Activated CD8-positive, alpha-beta T cell treated with anti-CD3 and anti-CD28 coated beads, Interleukin-2, amount 10 ng/mL, durations not matched to agents 7 days and 5 days (primary cell): Measurements from ENCODE around the gene HNRNPUL2. TPM values are rescaled to one million over a fixed set of nuclear protein-coding genes. Genes with fewer than 3 reads are reported as not detected.

ENCODE experiments used
- ATAC-seq: fragments of 150-1000 bp; cut with Tn5 transposase; one replicate; pipeline ENCODE4 v1.10.0; 2021; ENCODE audit warnings: moderate library complexity
- CTCF ChIA-PET: fragments of 350-600 bp; sonication (Branson Sonifier 250); formaldehyde crosslinking; loops from one replicate; lab custom pipeline; 2021; ENCODE audit warnings: antibody characterized with exemption; lab: Charles Lee
- POLR2A ChIA-PET: fragments of 350-600 bp; sonication (Branson Sonifier 250); formaldehyde crosslinking; loops from one replicate; lab custom pipeline; 2021; ENCODE audit warnings: antibody characterized with exemption; lab: Charles Lee
- DNase-seq: peaks from one replicate; pipeline ENCODE4 v3.0.0-alpha.2; 2020
- H3K27ac Mint-ChIP-seq: one replicate; pipeline ENCODE4 v1.8.0; 2021; ENCODE audit warnings: mild to moderate bottlenecking, mixed read lengths
- H3K27me3 Mint-ChIP-seq: one replicate; pipeline ENCODE4 v1.8.0; 2021; ENCODE audit warnings: low read depth, mixed read lengths
- H3K36me3 Mint-ChIP-seq: one replicate; pipeline ENCODE4 v1.8.0; 2021; ENCODE audit warnings: low read depth, mixed read lengths
- H3K4me1 Mint-ChIP-seq: one replicate; pipeline ENCODE4 v1.8.0; 2021; ENCODE audit warnings: low read depth, mixed read lengths
- H3K4me3 Mint-ChIP-seq: one replicate; pipeline ENCODE4 v1.8.0; 2021; ENCODE audit warnings: mild to moderate bottlenecking, mixed read lengths
- H3K9me3 Mint-ChIP-seq: one replicate; pipeline ENCODE4 v1.8.0; 2022; ENCODE audit warnings: mixed read lengths; ENCODE audit not compliant: insufficient read depth
- total RNA-seq, 2 experiments: library from RNA; stranded (reverse); gene quantifications; one replicate each; pipeline ENCODE4 v1.2.3, GENCODE V29; 2021

HNRNPUL2 gene
- total RNA-seq, 2 experiments from 2014 or later = 65.4 to 67.0 TPM

GRCh38 chr11:62671236-62671607 is 56.0 kb downstream of the HNRNPUL2 start:
- H3K36me3 Mint-ChIP-seq = peaks cover 61% of the 10 kb centered on the region
- H3K9me3 Mint-ChIP-seq = no peaks in the 10 kb centered on the region
- ATAC-seq = peak; percentile 20
- peaks cover 66% of the 10 kb centered on the region for H3K4me1 Mint-ChIP-seq
- no peak for DNase-seq
- H3K27me3 Mint-ChIP-seq = no peaks in the 10 kb centered on the region
- POLR2A ChIA-PET = interaction anchor here (0.6 to 6.0 kb wide), 27 partner anchors 8 to 211 kb away, joined by 3 to 39 read pairs (median 6); partner anchors contain the start of genes BSCL2, EML3, HNRNPUL2 and INTS5
- peak overlapping the region; percentile 99 for H3K27ac Mint-ChIP-seq
- peak overlapping the region; percentile 99 for H3K4me3 Mint-ChIP-seq
- CTCF ChIA-PET = interaction anchor here (0.9 to 3.5 kb wide), 9 partner anchors 9 to 115 kb away, joined by 3 to 13 read pairs (median 8); partner anchors contain the start of genes EML3, LRRN4CL, TAF6L and TUT1

- DNase-seq (no peak), ATAC-seq (no peak)
- peaks cover 63% of the 10 kb centered on the region for H3K4me1 Mint-ChIP-seq
- ChIA-PET POLR2A (interaction anchor here (1.0 to 6.0 kb wide), 7 partner anchors 17 to 171 kb away, joined by 3 to 39 read pairs (median 21); partner anchors contain the start of genes B3GAT3, GANAB, INTS5 and TUT1), CTCF (interaction anchor here (1.1 to 3.5 kb wide), 4 partner anchors 16 to 117 kb away, joined by 3 to 11 read pairs (median 4); partner anchors contain the start of genes INTS5 and TUT1)
- H3K36me3 Mint-ChIP-seq = peaks cover 70% of the 10 kb centered on the region
- no peaks in the 10 kb centered on the region for H3K27me3 Mint-ChIP-seq
- peak overlapping the region; percentile 99 for H3K27ac Mint-ChIP-seq
- peak overlapping the region; percentile 99 for H3K4me3 Mint-ChIP-seq
- no peaks in the 10 kb centered on the region for H3K9me3 Mint-ChIP-seq
Measured at GRCh38 chr11:62669420-62670161, 57.7 kb downstream of the HNRNPUL2 start.

GRCh38 chr11:62667460-62667859 is 59.8 kb downstream of the HNRNPUL2 start:
- Mint-ChIP-seq H3K36me3 (peaks cover 68% of the 10 kb centered on the region), H3K4me1 (peaks cover 56% of the 10 kb centered on the region), H3K27me3 (no peaks in the 10 kb centered on the region), H3K4me3 (peak overlapping the region; percentile 98), H3K9me3 (no peaks in the 10 kb centered on the region), H3K27ac (peak overlapping the region; percentile 93)
- no peak for DNase-seq
- POLR2A ChIA-PET = interaction anchor here (1.0 to 6.1 kb wide), 13 partner anchors 9 to 188 kb away, joined by 3 to 76 read pairs (median 7); partner anchors contain the start of genes B3GAT3, GANAB, INTS5 and MTA2
- ATAC-seq = no peak
- CTCF ChIA-PET = interaction anchor here (0.9 to 2.1 kb wide), 6 partner anchors 11 to 119 kb away, joined by 3 to 12 read pairs (median 3); partner anchors contain the start of genes MTA2 and TUT1

GRCh38 chr11:62666259-62666926 is 60.9 kb downstream of the HNRNPUL2 start:
- POLR2A ChIA-PET = interaction anchor here (1.1 to 6.1 kb wide), 20 partner anchors 9 to 215 kb away, joined by 3 to 76 read pairs (median 14); partner anchors contain the start of genes B3GAT3, BSCL2, GANAB and GNG3
- CTCF ChIA-PET = interaction anchor here (1.1 to 3.4 kb wide), 5 partner anchors 15 to 120 kb away, joined by 3 to 23 read pairs (median 6); partner anchors contain the start of gene TUT1
- no peaks in the 10 kb centered on the region for H3K9me3 Mint-ChIP-seq
- peaks cover 65% of the 10 kb centered on the region for H3K36me3 Mint-ChIP-seq
- DNase-seq (no peak), ATAC-seq (no peak)
- H3K27me3 Mint-ChIP-seq = no peaks in the 10 kb centered on the region
- H3K4me3 Mint-ChIP-seq = peak overlapping the region; percentile 98
- peaks cover 50% of the 10 kb centered on the region for H3K4me1 Mint-ChIP-seq
- H3K27ac Mint-ChIP-seq = peak overlapping the region; percentile 93

- ChIA-PET CTCF (interaction anchor here (1.0 to 3.4 kb wide), 24 partner anchors 10 to 273 kb away, joined by 3 to 23 read pairs (median 5); partner anchors contain the start of genes EML3, HNRNPUL2, INTS5 and ROM1), POLR2A (interaction anchor here (0.5 to 6.1 kb wide), 48 partner anchors 10 to 1752 kb away, joined by 3 to 76 read pairs (median 6); partner anchors contain the start of genes B3GAT3, BSCL2, EEF1G and GANAB)
- H3K36me3 Mint-ChIP-seq = peaks cover 62% of the 10 kb centered on the region
- peaks cover 44% of the 10 kb centered on the region for H3K4me1 Mint-ChIP-seq
- peak; percentile 24 for ATAC-seq
- H3K4me3 Mint-ChIP-seq = peak overlapping the region; percentile 98
- no peaks in the 10 kb centered on the region for H3K9me3 Mint-ChIP-seq
- no peaks in the 10 kb centered on the region for H3K27me3 Mint-ChIP-seq
- peak overlapping the region; percentile 93 for H3K27ac Mint-ChIP-seq
- peak; percentile 74 for DNase-seq
Measured at GRCh38 chr11:62665599-62666258, 61.5 kb downstream of the HNRNPUL2 start.

- POLR2A ChIA-PET = interaction anchor here (0.5 to 6.1 kb wide), 53 partner anchors 9 to 1751 kb away, joined by 3 to 76 read pairs (median 6); partner anchors contain the start of genes B3GAT3, BSCL2, EEF1G and GANAB
- Mint-ChIP-seq H3K4me3 (peak within 1 kb of the TSS; percentile 98), H3K9me3 (no peaks in the 10 kb centered on the region), H3K4me1 (peaks cover 38% of the 10 kb centered on the region), H3K36me3 (peaks cover 59% of the 10 kb centered on the region), H3K27ac (peak within 1 kb of the TSS; percentile 93), H3K27me3 (no peaks in the 10 kb centered on the region)
- CTCF ChIA-PET = interaction anchor here (0.8 to 3.4 kb wide), 31 partner anchors 10 to 272 kb away, joined by 3 to 23 read pairs (median 4); partner anchors contain the start of genes EML3, HNRNPUL2, INTS5 and POLR2G
- DNase-seq = peak; percentile 97
- peak; percentile 93 for ATAC-seq
Measured at GRCh38 chr11:62665075-62665598, 62.1 kb downstream of the HNRNPUL2 start, which contains the start of the genes C11orf98 and CSKMT. TSS of gene C11orf98 (minus strand) at chr11:62665210. CDS start at chr11:62665169, 41 bp downstream. TSS of gene CSKMT (plus strand) at chr11:62665312. CDS start at chr11:62665880, 568 bp downstream.

- ATAC-seq = peak; percentile 48
- Mint-ChIP-seq H3K36me3 (peaks cover 57% of the 10 kb centered on the region), H3K9me3 (no peaks in the 10 kb centered on the region), H3K4me1 (peaks cover 33% of the 10 kb centered on the region), H3K27ac (peak overlapping the region; percentile 93), H3K4me3 (peak overlapping the region; percentile 98), H3K27me3 (no peaks in the 10 kb centered on the region)
- ChIA-PET CTCF (interaction anchor here (0.8 to 3.4 kb wide), 31 partner anchors 9 to 272 kb away, joined by 3 to 23 read pairs (median 4); partner anchors contain the start of genes EML3, HNRNPUL2, INTS5 and POLR2G), POLR2A (interaction anchor here (0.7 to 6.1 kb wide), 50 partner anchors 7 to 1751 kb away, joined by 3 to 76 read pairs (median 6); partner anchors contain the start of genes B3GAT3, BSCL2, EEF1G and GANAB)
- DNase-seq = peak; percentile 76
Measured at GRCh38 chr11:62664405-62665074, 62.7 kb downstream of the HNRNPUL2 start.

Other genes with a start within 250 kb of the HNRNPUL2 start
- gene AHNAK, start 180.7 kb downstream of the HNRNPUL2 start, total RNA-seq = 100 to 1,000 TPM; 123 to 129 TPM
- 1,000 to 10,000 TPM; 1,058 to 1,098 TPM for gene EEF1G, start 153.6 kb downstream of the HNRNPUL2 start, total RNA-seq
- gene TUT1, start 135.9 kb downstream of the HNRNPUL2 start, total RNA-seq = 10 to 100 TPM; 22.2 to 25.0 TPM
- 100 to 1,000 TPM; 249 to 273 TPM for gene MTA2, start 125.6 kb downstream of the HNRNPUL2 start, total RNA-seq
- 100 to 1,000 TPM; 120 to 144 TPM for gene EML3, start 114.7 kb downstream of the HNRNPUL2 start, total RNA-seq
- 1 to 10 TPM; 1.3 to 2.0 TPM for gene ROM1, start 114.2 kb downstream of the HNRNPUL2 start, total RNA-seq
- gene B3GAT3, start 105.5 kb downstream of the HNRNPUL2 start, total RNA-seq = 10 to 100 TPM; 63.0 to 64.8 TPM
- 100 to 1,000 TPM; 297 to 310 TPM for gene GANAB, start 80.8 kb downstream of the HNRNPUL2 start, total RNA-seq
- gene INTS5, start 74.2 kb downstream of the HNRNPUL2 start, total RNA-seq = 10 to 100 TPM; 28.9 to 29.2 TPM
- gene C11orf98, start 62.2 kb downstream of the HNRNPUL2 start, total RNA-seq = 100 to 1,000 TPM; 131 to 133 TPM
- 10 to 100 TPM; 21.9 to 22.8 TPM for gene CSKMT, start 62.1 kb downstream of the HNRNPUL2 start, total RNA-seq
- gene UQCC3, start 55.8 kb downstream of the HNRNPUL2 start, total RNA-seq = 1 to 10 TPM; 7.5 TPM
- gene LBHD1, start 55.2 kb downstream of the HNRNPUL2 start, total RNA-seq = 10 to 100 TPM; 22.3 to 25.0 TPM
- gene UBXN1, start 48.4 kb downstream of the HNRNPUL2 start, total RNA-seq = 100 to 1,000 TPM; 107 to 118 TPM
- under 1 TPM; 0.21 to 0.34 TPM for gene LRRN4CL, start 37.9 kb downstream of the HNRNPUL2 start, total RNA-seq
- 10 to 100 TPM; 30.3 to 39.9 TPM for gene BSCL2, start 20.0 kb downstream of the HNRNPUL2 start, total RNA-seq
- gene GNG3, start 19.8 kb downstream of the HNRNPUL2 start, total RNA-seq = not detected
- gene TTC9C, start 1.0 kb upstream of the HNRNPUL2 start, total RNA-seq = 10 to 100 TPM; 44.3 to 46.1 TPM
- gene ZBTB3, start 26.7 kb upstream of the HNRNPUL2 start, total RNA-seq = 10 to 100 TPM; 12.4 to 12.8 TPM
- 10 to 100 TPM; 89.7 to 96.6 TPM for gene POLR2G, start 34.1 kb upstream of the HNRNPUL2 start, total RNA-seq
- gene TAF6L, start 43.9 kb upstream of the HNRNPUL2 start, total RNA-seq = 10 to 100 TPM; 21.8 to 23.7 TPM
- 10 to 100 TPM; 37.3 to 40.8 TPM for gene TMEM179B, start 59.9 kb upstream of the HNRNPUL2 start, total RNA-seq
- gene TMEM223, start 64.5 kb upstream of the HNRNPUL2 start, total RNA-seq = 10 to 100 TPM; 20.1 to 20.3 TPM
- 100 to 1,000 TPM; 110 to 111 TPM for gene NXF1, start 78.0 kb upstream of the HNRNPUL2 start, total RNA-seq
- gene STX5, start 104.6 kb upstream of the HNRNPUL2 start, total RNA-seq = 10 to 100 TPM; 30.4 to 32.7 TPM
- not detected for gene TEX54, start 105.4 kb upstream of the HNRNPUL2 start, total RNA-seq
- gene WDR74, start 112.1 kb upstream of the HNRNPUL2 start, total RNA-seq = 10 to 100 TPM; 66.0 to 66.9 TPM
- gene SLC3A2, start 153.4 kb upstream of the HNRNPUL2 start, total RNA-seq = 100 to 1,000 TPM; 190 to 202 TPM
- gene CHRM1, start 193.9 kb upstream of the HNRNPUL2 start, total RNA-seq = not detected